RCC 7860 (cell line): Measurements from ENCODE around the gene C1QTNF1.

Experiments
- DNase-seq: peaks from one replicate; pipeline ENCODE4 v3.0.0-alpha.2; 2015; ENCODE audit warnings: low spot score
- FAIRE-seq: peaks from 2 replicates; lab custom pipeline; 2012; peaks lifted over from hg19 to GRCh38; lab: Jason Lieb, UNC

Gene C1QTNF1

GRCh38 chr17:79088997-79089328, 65.0 kb downstream of the C1QTNF1 start:
- no peak for DNase-seq
- FAIRE-seq, result no peak

GRCh38 chr17:79089720-79090442, 65.9 kb downstream of the C1QTNF1 start:
- no peak for FAIRE-seq
- no peak for DNase-seq

- DNase-seq (no peak), FAIRE-seq (no peak)
Observed at GRCh38 chr17:79090443-79091225, 66.7 kb downstream of the C1QTNF1 start.

- FAIRE-seq (no peak), DNase-seq (no peak)
Observed at GRCh38 chr17:79091226-79091670, 67.3 kb downstream of the C1QTNF1 start.

GRCh38 chr17:79092567-79092966, 68.6 kb downstream of the C1QTNF1 start:
- FAIRE-seq, result no peak
- no peak for DNase-seq

- no peak for FAIRE-seq
- no peak for DNase-seq
Observed at GRCh38 chr17:79093270-79093669, 69.3 kb downstream of the C1QTNF1 start.

- DNase-seq, result no peak
- no peak for FAIRE-seq
Observed at GRCh38 chr17:79094261-79094660, 70.3 kb downstream of the C1QTNF1 start.

GRCh38 chr17:79095345-79096055, 71.5 kb downstream of the C1QTNF1 start:
- FAIRE-seq (no peak), DNase-seq (no peak)

GRCh38 chr17:79096477-79096876, 72.5 kb downstream of the C1QTNF1 start:
- DNase-seq (no peak), FAIRE-seq (no peak)

GRCh38 chr17:79097226-79098055, 73.5 kb downstream of the C1QTNF1 start:
- DNase-seq (no peak), FAIRE-seq (no peak)

GRCh38 chr17:79098282-79098867, 74.4 kb downstream of the C1QTNF1 start:
- FAIRE-seq, result no peak

More at GRCh38 chr17:79098282-79098867, 74.4 kb downstream of the C1QTNF1 start:
- DNase-seq, result no peak
